PFSK-1 (cell line): ENCODE results near the gene AXDND1.

Experiments used
- FOXP2 ChIP-seq: optimal IDR thresholded peaks from 2 replicates; pipeline ENCODE3; 2011; ENCODE audit warnings: borderline replicate concordance, control low read depth, inconsistent platforms; ENCODE audit not compliant: insufficient read depth; ENCODE audit errors: extremely low read length, extremely low read depth
- POLR2AphosphoS5 ChIP-seq: IDR thresholded peaks from 2 replicates; pipeline ENCODE4 v1.6.1; 2012; ENCODE audit warnings: low read depth, mild to moderate bottlenecking, control low read depth, low read length, moderate library complexity
- SIN3A ChIP-seq: IDR thresholded peaks from 2 replicates; pipeline ENCODE4 v1.6.1; 2012; ENCODE audit warnings: mild to moderate bottlenecking, low read length, moderate library complexity, borderline replicate concordance; ENCODE audit not compliant: insufficient read depth
- TAF1 ChIP-seq: IDR thresholded peaks from 2 replicates; pipeline ENCODE4 v1.6.1; 2012; ENCODE audit warnings: low read length, control low read depth, borderline replicate concordance; ENCODE audit not compliant: insufficient read depth
- TF ChIP-seq, protein P1 (sequence below), 2 experiments: IDR thresholded peaks; 2 replicates each; pipeline versions ENCODE4 v1.6.1 to v1.8.0; 2011 to 2012; ENCODE audit warnings: low read depth in 2 of 2, low read length in 2 of 2, control low read depth in 1 of 2, inconsistent platforms in 1 of 2, mild to moderate bottlenecking in 1 of 2, moderate library complexity in 1 of 2; ENCODE audit not compliant: insufficient read depth in 1 of 2

Gene AXDND1

DNA sequence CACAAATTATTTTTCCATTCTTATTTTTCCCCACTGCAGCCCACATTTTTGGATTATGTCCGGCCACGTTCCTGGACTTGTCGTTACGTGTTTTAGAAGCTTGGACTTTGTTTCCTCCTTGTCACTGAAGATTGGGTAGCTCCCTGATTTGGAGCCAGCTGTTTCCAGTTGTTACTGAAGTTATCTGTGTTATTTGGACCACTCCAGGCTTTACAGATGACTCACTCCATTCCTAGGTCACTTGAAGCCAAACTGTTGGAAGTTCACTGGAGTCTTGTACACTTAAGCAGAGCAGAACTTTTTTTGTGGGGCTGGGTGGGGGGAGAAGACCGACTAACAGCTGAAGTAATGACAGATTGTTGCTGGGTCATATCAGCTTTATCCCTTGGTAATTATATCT is 12.2 kb upstream of the AXDND1 start:
- TF ChIP-seq TAF1 (no peak), SIN3A (no peak), FOXP2 (no peak), POLR2AphosphoS5 (no peak)
- TF ChIP-seq, protein P1, sequence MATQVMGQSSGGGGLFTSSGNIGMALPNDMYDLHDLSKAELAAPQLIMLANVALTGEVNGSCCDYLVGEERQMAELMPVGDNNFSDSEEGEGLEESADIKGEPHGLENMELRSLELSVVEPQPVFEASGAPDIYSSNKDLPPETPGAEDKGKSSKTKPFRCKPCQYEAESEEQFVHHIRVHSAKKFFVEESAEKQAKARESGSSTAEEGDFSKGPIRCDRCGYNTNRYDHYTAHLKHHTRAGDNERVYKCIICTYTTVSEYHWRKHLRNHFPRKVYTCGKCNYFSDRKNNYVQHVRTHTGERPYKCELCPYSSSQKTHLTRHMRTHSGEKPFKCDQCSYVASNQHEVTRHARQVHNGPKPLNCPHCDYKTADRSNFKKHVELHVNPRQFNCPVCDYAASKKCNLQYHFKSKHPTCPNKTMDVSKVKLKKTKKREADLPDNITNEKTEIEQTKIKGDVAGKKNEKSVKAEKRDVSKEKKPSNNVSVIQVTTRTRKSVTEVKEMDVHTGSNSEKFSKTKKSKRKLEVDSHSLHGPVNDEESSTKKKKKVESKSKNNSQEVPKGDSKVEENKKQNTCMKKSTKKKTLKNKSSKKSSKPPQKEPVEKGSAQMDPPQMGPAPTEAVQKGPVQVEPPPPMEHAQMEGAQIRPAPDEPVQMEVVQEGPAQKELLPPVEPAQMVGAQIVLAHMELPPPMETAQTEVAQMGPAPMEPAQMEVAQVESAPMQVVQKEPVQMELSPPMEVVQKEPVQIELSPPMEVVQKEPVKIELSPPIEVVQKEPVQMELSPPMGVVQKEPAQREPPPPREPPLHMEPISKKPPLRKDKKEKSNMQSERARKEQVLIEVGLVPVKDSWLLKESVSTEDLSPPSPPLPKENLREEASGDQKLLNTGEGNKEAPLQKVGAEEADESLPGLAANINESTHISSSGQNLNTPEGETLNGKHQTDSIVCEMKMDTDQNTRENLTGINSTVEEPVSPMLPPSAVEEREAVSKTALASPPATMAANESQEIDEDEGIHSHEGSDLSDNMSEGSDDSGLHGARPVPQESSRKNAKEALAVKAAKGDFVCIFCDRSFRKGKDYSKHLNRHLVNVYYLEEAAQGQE (IDR thresholded peaks at IDR 0.05; ENCODE audit: insufficient read depth in 1 of 2, low read depth in 2 of 2, low read length in 2 of 2), result no peak

DNA sequence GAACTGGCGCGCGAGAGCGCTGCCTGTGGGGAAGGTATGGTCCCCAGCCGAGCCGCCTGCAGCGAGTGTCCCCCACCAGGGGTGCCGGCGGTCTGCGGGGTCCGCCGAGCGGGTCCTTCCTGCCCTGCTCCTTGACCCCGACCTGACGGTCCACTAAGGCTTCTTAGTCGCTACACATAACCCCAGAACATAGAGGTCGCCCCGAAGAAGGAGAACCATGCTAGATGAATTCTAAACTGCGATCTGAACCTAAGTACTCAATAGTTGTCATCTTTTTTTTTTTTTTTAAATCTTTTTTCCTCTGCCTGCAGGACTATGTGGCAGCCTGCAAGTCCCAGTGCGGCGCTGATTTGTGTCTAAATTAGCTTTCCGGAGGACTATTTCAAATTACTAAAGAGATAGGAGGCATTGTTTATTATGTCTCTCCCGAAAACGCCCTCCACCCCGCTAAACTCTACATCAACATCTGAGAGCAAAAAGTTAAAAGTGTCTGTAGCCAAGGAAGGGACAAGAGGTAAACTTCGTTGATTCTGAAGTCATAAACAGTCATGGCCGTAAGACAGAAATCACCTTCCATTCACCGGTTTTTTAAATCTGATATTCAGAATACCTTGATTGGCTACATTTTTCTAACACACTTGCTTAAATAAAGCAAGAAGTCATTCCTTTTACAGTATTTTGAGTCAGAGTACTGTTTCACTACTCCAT is 476 bp downstream of the AXDND1 start:
- TF ChIP-seq, protein P1 (IDR thresholded peaks at IDR 0.05; ENCODE audit: insufficient read depth in 1 of 2, low read depth in 2 of 2, low read length in 2 of 2), result no peak
- TF ChIP-seq FOXP2, result no peak
- TF ChIP-seq POLR2AphosphoS5, result no peak
- TF ChIP-seq TAF1, result no peak
- no peak for TF ChIP-seq SIN3A

GRCh38 chr1:179369751-179370341 is 4.1 kb downstream of the AXDND1 start:
- TF ChIP-seq, protein P1 (IDR thresholded peaks at IDR 0.05; ENCODE audit: insufficient read depth in 1 of 2, low read depth in 2 of 2, low read length in 2 of 2), result no peak
- TF ChIP-seq FOXP2 (no peak), POLR2AphosphoS5 (no peak), SIN3A (no peak), TAF1 (no peak)

DNA sequence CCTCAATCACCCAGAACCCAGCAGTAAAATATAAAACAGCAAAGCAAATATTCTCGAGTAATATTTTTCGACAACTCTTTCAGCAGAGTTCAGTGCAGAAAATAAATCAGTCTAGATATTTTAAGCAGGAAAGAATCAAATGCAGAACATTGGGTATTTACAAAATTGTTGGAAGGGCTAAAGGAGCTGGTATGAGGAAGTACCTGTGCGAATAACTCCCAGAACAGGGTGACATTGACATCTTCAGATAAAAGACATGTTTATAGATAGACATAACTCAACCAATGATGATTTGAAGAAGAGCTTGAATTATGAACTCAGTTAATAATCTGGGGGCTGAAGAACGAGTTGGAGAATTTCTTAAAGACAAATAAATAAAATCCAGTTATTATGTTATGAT is 6.4 kb downstream of the AXDND1 start:
- TF ChIP-seq TAF1 (no peak), FOXP2 (no peak), POLR2AphosphoS5 (no peak), SIN3A (no peak)
- TF ChIP-seq, protein P1 (IDR thresholded peaks at IDR 0.05; ENCODE audit: insufficient read depth in 1 of 2, low read depth in 2 of 2, low read length in 2 of 2), result no peak
